K562 (cell line): ENCODE measurements around the gene PDE11A. TPM values are rescaled to one million over a fixed set of nuclear protein-coding genes. Genes with fewer than 3 reads are reported as not detected.

Experiments
- ATAC-seq: fragments of 200-7000 bp; cut with Tn5 transposase; 3 replicates; pipeline ENCODE4 v1.9.1; 2020; ENCODE audit warnings: moderate library complexity
- BruUV-seq: library from RNA; stranded (reverse); fragments of 400-500 nt; replicated peaks from 2 replicates; lab custom pipeline; 2021; lab: Mats Ljungman, UMichigan
- CTCF ChIA-PET: fragments of 300-600 bp; formaldehyde crosslinking; extraction: SDS; loops from one replicate; lab custom pipeline; 2021; ENCODE audit warnings: low intra/inter-chr PET ratio; lab: Yijun Ruan, JAX
- POLR2A ChIA-PET: fragments of 300-600, 350-650 bp; sonication (Branson Sonifier 250); formaldehyde crosslinking; extraction: SDS; loops from one replicate; lab custom pipeline; 2021; ENCODE audit warnings: antibody characterized with exemption, inconsistent platforms; lab: Yijun Ruan, JAX
- DNase-seq, 4 experiments: peaks; one replicate each; pipeline versions ENCODE4 v3.0.0 to v3.0.0-alpha.2; 2011 to 2018; ENCODE audit warnings: low spot score in 3 of 4, mixed read lengths in 3 of 4; ENCODE audit errors: extremely low read depth in 1 of 4
- FAIRE-seq: peaks from 2 replicates; lab custom pipeline; 2011; peaks lifted over from hg19 to GRCh38; lab: Jason Lieb, UNC
- H2AFZ ChIP-seq: 2 replicates; pipeline ENCODE4 v1.6.0; 2011; ENCODE audit warnings: low read depth, low read length, control low read depth, inconsistent platforms
- H3K27ac ChIP-seq: fragments of 200-600 bp; 3 replicates; pipeline ENCODE4 v1.8.0; 2011; ENCODE audit warnings: low read depth, mild to moderate bottlenecking, control low read depth, inconsistent platforms, low read length, moderate library complexity, mixed read lengths; ENCODE audit errors: extremely low read depth
- H3K27me3 ChIP-seq, 2 experiments: fragments of 300-600 bp in 1 of 2; 2 replicates in 1 of 2; 3 replicates in 1 of 2; pipeline versions ENCODE4 v1.6.0 to v1.8.0; 2011; ENCODE audit warnings: inconsistent platforms in 2 of 2, low read length in 2 of 2, mild to moderate bottlenecking in 1 of 2, mixed read lengths in 1 of 2, moderate library complexity in 1 of 2; ENCODE audit not compliant: control insufficient read depth in 2 of 2, insufficient read depth in 2 of 2
- H3K36me3 ChIP-seq: fragments of 300-600 bp; 3 replicates; pipeline ENCODE4 v1.8.0; 2011; ENCODE audit warnings: mild to moderate bottlenecking, low read length, inconsistent platforms; ENCODE audit not compliant: control insufficient read depth, insufficient read depth
- H3K4me1 ChIP-seq, 2 experiments: fragments of 200-600 bp in 1 of 2; replicated peaks in 1 of 2; 2 replicates in 1 of 2; 3 replicates in 1 of 2; pipeline versions ENCODE4 v1.5.1 to v1.8.0; 2011; ENCODE audit warnings: inconsistent platforms in 2 of 2, low read length in 2 of 2, mild to moderate bottlenecking in 1 of 2, mixed read lengths in 1 of 2, moderate library complexity in 1 of 2; ENCODE audit not compliant: control insufficient read depth in 2 of 2, insufficient read depth in 2 of 2
- H3K4me2 ChIP-seq: 2 replicates; pipeline ENCODE4 v1.6.1; 2011; ENCODE audit warnings: low read length, control low read depth, inconsistent platforms, mixed read lengths; ENCODE audit not compliant: insufficient read depth
- H3K4me3 ChIP-seq: fragments of 200-600 bp; sonication (generic), shearing (Covaris generic); 2 replicates; pipeline ENCODE4 v1.5.1; 2016; ENCODE audit warnings: control low read depth, inconsistent platforms
- H3K79me2 ChIP-seq: fragments of 200-600 bp; 3 replicates; pipeline ENCODE4 v1.8.0; 2011; ENCODE audit warnings: low read length, inconsistent platforms; ENCODE audit not compliant: control insufficient read depth, insufficient read depth
- H3K9ac ChIP-seq, 2 experiments: 2 replicates each; pipeline versions ENCODE4 v1.6.0 to v1.6.1; 2011; ENCODE audit warnings: low read depth in 2 of 2, low read length in 2 of 2, control low read depth in 1 of 2, inconsistent platforms in 1 of 2, mild to moderate bottlenecking in 1 of 2, mixed read lengths in 1 of 2; ENCODE audit not compliant: insufficient read depth in 1 of 2
- H3K9me1 ChIP-seq: one replicate; pipeline ENCODE4 v1.6.0; 2011; ENCODE audit warnings: inconsistent platforms, mild to moderate bottlenecking, low read length, moderate library complexity; ENCODE audit not compliant: control insufficient read depth, insufficient read depth
- H3K9me3 ChIP-seq: replicated peaks from 2 replicates; pipeline ENCODE4 v1.5.1; 2011; ENCODE audit warnings: low read depth, low read length, inconsistent platforms; ENCODE audit not compliant: control insufficient read depth, insufficient read depth
- H4K20me1 ChIP-seq: replicated peaks from 2 replicates; pipeline ENCODE4 v1.6.1; 2011; ENCODE audit warnings: low read length, inconsistent platforms, mixed read lengths; ENCODE audit not compliant: control insufficient read depth, insufficient read depth
- BHLHE40 ChIP-seq: IDR thresholded peaks from 2 replicates; pipeline ENCODE4 v1.6.1; 2011; ENCODE audit warnings: low read length, improper control_type of control experiment
- GABPA ChIP-seq: fragments of 200-800 bp; sonication (Bioruptor generic); conservative IDR thresholded peaks from 2 replicates; pipeline ENCODE4 v1.6.1; 2016; ENCODE audit warnings: low read depth, missing genetic modification characterization, missing compliant biosample characterization
- WGBS: fragments of 100-300 bp; shearing (Covaris generic); methylation state at CpG from one replicate; pipeline ENCODE4 v1.1.6; 2016; ENCODE audit warnings: low coverage, mixed read lengths; ENCODE audit not compliant: insufficient coverage; ENCODE audit errors: missing lambda C conversion rate; 5-methylcytosine and 5-hydroxymethylcytosine counted together
- in situ Hi-C: fragments of 300-500 bp; cut with MboI; formaldehyde crosslinking; loops from 4 replicates; pipeline ENCODE4 v1.15.0; 2018; ENCODE audit warnings: inconsistent platforms, mixed read lengths
- intact Hi-C: fragments of 100-400 bp; cut with micrococcal nuclease; formaldehyde crosslinking; loops from 2 replicates; pipeline ENCODE4 v1.14.2; 2022
- polyA plus RNA-seq, 8 experiments: library from polyadenylated mRNA; depleted of rRNA in 4 of 8; stranded (reverse) in 5 of 8; unstranded in 3 of 8; fragments of >200 nt; fragmentation: Nextera tagmentation in 2 of 8; fragmentation: Illumina TruSeq in 1 of 8; extraction: Ambion mirVana in 2 of 8; extraction: Trizol in 1 of 8; gene quantifications; 2 replicates each; pipeline versions ENCODE4 v1.2.1 to v1.2.3, GENCODE V29; 2011 to 2014; ENCODE audit warnings: inconsistent platforms in 1 of 8, missing spikeins in 1 of 8
- total RNA-seq, 7 experiments: library from RNA; depleted of rRNA in 6 of 7; stranded (reverse); fragments of >200 nt in 6 of 7; fragmentation: Illumina TruSeq in 2 of 7; extraction: Trizol in 2 of 7; gene quantifications; 2 replicates each; pipeline versions ENCODE4 v1.2.1 to v1.2.3, GENCODE V29; 2011 to 2021; ENCODE audit warnings: low replicate concordance in 1 of 7
- TF ChIP-seq, protein P1 (sequence below): fragments of 250-450 bp; sonication (Bioruptor Pico); IDR thresholded peaks from 2 replicates; pipeline ENCODE4 v1.4.0; 2020; ENCODE audit warnings: borderline replicate concordance

Gene PDE11A
- total and polyA plus RNA-seq, 9 of the 15 experiments (the other 6 are each of a cell fraction or from before 2014, with no cell fraction given): 3.2 to 22.1 (median 5.7) TPM

DNA sequence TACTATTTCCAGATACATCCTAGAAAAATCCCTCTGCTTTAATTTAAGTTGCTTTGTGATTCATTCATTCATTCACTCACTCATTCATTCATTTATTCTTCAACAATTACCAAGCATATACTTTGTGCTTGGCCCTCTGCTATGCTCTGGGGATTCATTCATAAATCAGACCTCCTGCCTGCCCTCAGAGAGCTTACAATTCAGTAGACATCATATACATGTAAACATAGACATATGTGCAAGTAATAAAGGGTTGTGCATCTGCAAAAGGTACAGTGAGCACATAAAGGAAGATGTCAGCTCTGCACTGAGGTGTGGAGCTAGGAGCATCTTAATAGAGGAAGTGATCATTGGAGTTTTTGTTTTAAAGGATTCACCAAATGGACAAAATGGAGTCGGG is 490.6 kb downstream of the PDE11A start (continued):
- TF ChIP-seq GABPA (tag): no peak

DNA sequence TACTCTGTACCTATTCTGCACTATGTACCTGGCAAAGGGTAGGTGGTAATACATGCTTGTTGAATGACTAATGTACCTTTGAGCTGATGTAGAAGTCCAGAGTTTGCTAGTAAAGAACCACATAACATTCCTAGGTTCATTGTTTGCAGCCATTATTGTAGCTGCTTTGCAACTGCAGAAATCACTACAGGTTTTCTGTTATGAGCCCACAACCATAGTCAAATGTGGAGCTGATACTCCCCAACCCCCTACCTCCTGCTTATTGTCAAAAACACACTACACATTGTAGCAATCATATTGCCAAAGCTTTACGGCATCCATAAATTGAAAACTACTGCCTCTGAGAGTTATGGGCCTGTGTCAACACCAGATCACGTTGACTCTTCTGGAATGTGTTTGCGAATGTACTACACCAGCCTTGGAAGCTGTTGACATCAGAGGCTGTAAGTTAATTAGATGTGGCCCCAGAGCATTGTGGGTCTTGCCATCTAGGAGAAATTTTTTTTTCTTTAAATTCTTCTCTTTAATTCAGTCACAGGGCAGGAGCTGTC is 493.0 kb downstream of the PDE11A start:
- TF ChIP-seq, protein P1, sequence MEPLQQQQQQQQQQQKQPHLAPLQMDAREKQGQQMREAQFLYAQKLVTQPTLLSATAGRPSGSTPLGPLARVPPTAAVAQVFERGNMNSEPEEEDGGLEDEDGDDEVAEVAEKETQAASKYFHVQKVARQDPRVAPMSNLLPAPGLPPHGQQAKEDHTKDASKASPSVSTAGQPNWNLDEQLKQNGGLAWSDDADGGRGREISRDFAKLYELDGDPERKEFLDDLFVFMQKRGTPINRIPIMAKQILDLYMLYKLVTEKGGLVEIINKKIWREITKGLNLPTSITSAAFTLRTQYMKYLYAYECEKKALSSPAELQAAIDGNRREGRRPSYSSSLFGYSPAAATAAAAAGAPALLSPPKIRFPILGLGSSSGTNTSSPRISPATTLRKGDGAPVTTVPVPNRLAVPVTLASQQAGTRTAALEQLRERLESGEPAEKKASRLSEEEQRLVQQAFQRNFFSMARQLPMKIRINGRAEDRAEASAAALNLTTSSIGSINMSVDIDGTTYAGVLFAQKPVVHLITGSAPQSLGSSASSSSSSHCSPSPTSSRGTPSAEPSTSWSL (CRISPR knock-in tag): no peak
- TF ChIP-seq BHLHE40: no peak
- in situ Hi-C loops: no loop called here
- Histone ChIP-seq H3K4me2 (no peak overlapping the region), H3K9me1 (no peaks in the 10 kb centered on the region), H3K9ac (no peak overlapping the region), H3K27ac (no peak overlapping the region), H3K9me3 (no peaks in the 10 kb centered on the region), H4K20me1 (no peaks in the 10 kb centered on the region), H3K4me3 (no peak overlapping the region), H3K79me2 (no peaks in the 10 kb centered on the region), H2AFZ (no peak overlapping the region), H3K27me3 (peaks cover 0 to 7% of the 10 kb centered on the region in 2 experiments; a peak in 1 of 5 replicates), H3K36me3 (no peaks in the 10 kb centered on the region), H3K4me1 (no peaks in the 10 kb centered on the region)
- DNase-seq (no peak), ATAC-seq (no peak), FAIRE-seq (no peak)
- ChIA-PET CTCF (no interaction called here), POLR2A (interaction anchor here (0.6 to 1.1 kb wide), 2 partner anchors 11 to 14 kb away, joined by 3 read pairs; no protein-coding TSS in a partner anchor)
- intact Hi-C loops: no loop called here
- WGBS: 21% methylated on average over 3 of the region's 3 CpGs
- no TSS peak for BruUV-seq
